Coronary artery (tissue), 2 donors: ENCODE results near the gene PHIP.
"Not testable (repeated sequence)": the region's sequence is repeated elsewhere in the genome, so short reads cannot be mapped to it uniquely, and the experiment has no call there.

Experiments
- DNase-seq: peaks from one replicate; pipeline ENCODE4 v3.0.0-alpha.2; 2017; ENCODE audit warnings: low spot score
- H3K27ac ChIP-seq, 2 donors: fragments of 200-600 bp; sonication (generic); one replicate each; pipeline ENCODE4 v1.5.1; 2016 to 2019
- H3K4me3 ChIP-seq: fragments of 200-600 bp; sonication (generic); 2 replicates; pipeline ENCODE4 v1.5.1; 2016; ENCODE audit warnings: mild to moderate bottlenecking, moderate library complexity
- TF ChIP-seq, protein P1 (sequence below): fragments of 200-600 bp; sonication (generic); IDR thresholded peaks from one replicate; pipeline ENCODE4 v1.5.1; 2019; ENCODE audit warnings: antibody characterized with exemption

Gene PHIP

DNA sequence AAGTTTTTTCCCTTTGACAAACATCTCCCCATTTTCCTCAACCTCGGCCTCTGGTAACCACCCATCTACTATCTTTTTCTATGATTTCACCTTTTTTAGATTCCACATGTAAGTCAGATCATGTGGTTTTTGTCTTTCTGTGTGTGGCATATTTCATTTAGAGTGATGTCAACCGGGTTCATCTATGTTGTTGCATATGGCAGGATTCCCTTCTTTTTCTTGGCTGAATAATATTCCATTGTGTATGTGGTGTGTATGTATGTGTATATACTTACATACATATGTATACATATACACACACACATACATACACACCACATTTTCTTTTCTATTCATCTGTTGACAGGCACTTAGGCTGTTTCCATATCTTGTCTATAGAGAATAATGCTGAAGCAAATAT, 22.2 kb upstream of the PHIP start:
- TF ChIP-seq, protein P1, sequence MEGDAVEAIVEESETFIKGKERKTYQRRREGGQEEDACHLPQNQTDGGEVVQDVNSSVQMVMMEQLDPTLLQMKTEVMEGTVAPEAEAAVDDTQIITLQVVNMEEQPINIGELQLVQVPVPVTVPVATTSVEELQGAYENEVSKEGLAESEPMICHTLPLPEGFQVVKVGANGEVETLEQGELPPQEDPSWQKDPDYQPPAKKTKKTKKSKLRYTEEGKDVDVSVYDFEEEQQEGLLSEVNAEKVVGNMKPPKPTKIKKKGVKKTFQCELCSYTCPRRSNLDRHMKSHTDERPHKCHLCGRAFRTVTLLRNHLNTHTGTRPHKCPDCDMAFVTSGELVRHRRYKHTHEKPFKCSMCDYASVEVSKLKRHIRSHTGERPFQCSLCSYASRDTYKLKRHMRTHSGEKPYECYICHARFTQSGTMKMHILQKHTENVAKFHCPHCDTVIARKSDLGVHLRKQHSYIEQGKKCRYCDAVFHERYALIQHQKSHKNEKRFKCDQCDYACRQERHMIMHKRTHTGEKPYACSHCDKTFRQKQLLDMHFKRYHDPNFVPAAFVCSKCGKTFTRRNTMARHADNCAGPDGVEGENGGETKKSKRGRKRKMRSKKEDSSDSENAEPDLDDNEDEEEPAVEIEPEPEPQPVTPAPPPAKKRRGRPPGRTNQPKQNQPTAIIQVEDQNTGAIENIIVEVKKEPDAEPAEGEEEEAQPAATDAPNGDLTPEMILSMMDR = no peak
- DNase-seq = no peak
- H3K4me3 ChIP-seq = no peak overlapping the region
- H3K27ac ChIP-seq = no peak overlapping the region

DNA sequence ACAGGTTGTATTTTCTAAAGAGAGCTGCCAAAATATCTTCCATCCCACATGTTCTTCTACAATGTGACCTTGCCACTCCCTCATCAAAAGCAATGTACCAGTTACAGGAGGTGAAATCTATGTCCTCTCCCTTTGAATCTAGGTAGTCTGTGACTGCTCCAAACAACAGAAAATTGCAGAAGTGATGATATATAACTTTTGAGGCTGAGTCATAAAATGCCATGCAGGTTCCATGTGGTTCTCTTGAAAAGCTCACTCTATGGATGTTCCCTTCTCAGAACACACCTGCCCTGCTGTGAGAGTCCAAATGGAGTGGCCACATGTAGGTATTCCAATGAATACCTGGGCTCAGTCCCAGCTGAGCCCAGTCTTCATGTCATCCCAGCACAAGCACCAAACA, 16.9 kb upstream of the PHIP start:
- TF ChIP-seq, protein P1 = no peak
- DNase-seq = no peak
- H3K27ac ChIP-seq = no peak overlapping the region
- H3K4me3 ChIP-seq = no peak overlapping the region

DNA sequence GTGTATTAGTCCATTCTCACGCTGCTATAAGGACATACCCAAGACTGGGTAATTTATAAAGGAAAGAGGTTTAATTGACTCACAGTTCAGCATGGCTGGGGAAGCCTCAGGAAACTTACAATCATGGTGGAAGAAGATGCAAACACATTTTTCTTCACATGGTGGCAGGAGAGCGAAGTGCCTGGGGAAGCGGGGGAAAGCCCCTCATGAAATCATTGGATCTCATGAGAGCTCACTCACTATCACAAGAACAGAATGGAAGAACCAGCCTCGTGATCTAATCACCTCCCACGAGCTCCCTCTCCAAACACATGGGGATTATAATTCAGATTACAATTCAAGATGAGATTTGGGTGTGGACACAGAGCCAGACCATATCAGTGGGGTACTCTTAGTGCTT, 13.7 kb upstream of the PHIP start:
- not testable (repeated sequence) for H3K27ac ChIP-seq, DNase-seq

DNA sequence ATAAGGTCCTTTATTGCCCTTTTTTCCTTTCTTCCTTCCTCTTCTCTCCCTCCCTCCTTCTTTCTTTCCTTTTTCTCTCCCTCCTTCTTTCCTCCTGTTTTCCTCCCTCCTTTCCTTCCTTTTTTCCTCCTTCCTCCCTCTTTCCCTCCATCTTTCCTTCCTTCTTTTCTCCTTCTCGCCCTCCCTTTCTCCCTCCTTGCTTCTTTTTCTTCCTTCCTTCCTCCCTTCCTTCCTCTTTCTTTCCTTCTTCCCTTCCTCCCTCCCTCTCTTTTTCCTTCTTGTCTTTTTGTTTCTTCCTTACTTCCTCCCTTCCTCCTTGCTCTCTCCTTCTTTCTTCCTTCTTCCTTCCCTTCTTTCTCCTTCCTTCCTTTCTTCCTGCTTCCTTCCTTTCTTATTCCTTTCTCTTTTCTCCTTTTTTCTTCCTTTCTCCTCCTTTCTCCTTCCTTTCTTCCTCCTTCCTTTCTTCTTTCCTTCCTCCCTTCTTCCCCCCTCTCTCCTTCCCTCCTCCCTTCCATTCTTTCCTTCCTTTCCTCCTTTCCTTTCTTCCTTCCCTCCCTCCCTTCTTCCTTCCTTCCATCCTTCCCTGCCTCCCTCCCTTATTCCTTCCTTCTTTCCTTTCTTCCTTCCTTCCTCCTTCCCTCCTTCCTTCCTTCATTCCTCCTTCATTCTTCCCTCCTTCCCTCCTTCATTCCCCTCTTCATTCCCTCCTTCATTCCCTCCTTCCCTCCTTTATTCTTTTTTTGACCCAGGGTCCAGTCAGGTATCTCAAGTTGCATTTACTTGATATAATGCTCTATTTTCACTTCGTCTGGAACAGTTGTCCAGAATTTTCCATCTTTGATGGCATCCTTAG, 11.7 kb upstream of the PHIP start:
- Histone ChIP-seq H3K27ac (no peak overlapping the region), H3K4me3 (no peak overlapping the region)
- DNase-seq = no peak
- TF ChIP-seq, protein P1 = no peak

More for the DNA sequence above, 13.7 kb upstream of the PHIP start:
- not testable (repeated sequence) for H3K4me3 ChIP-seq

DNA sequence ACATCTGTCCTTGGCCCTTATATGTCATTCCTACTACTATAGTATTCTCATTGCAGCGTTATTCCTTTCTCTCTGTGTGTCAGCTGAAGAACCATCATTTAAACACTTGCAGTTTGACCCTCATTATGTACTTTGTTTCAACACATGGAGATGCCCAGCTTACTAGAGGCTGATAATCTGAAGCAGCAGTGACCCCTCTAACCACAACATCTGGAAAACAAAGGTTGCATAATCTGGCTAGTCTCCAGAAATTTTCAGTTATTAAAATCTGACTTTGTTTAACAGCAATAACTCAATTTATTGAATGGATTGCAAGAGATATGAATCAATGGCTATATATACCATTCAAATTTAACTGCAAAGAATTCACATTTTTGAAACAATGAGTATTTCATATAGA, 6.6 kb upstream of the PHIP start:
- Histone ChIP-seq H3K4me3 (no peak overlapping the region), H3K27ac (no peak overlapping the region)
- no peak for DNase-seq
- TF ChIP-seq, protein P1 = no peak

DNA sequence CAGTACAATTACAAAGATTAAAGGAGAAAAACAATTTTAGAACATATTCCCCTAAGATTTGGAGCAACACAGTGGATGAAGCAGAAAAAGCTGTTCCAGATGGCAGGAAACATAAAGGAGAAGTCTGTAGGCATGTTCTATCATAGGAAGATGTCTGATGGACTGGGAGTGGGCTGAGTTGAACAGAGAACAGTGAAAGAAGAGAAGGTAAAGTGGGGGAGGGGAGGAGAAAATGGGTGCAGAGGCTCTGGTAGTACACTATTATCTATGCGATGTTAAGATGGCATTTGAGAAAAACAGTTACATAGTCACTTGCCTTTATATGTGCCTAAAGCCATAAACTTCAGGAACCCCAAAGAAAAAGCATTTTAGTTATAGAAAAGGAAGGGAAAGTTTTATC, 4.2 kb upstream of the PHIP start:
- no peak for DNase-seq
- no peak overlapping the region for H3K27ac ChIP-seq
- TF ChIP-seq, protein P1 = no peak
- H3K4me3 ChIP-seq = no peak overlapping the region

DNA sequence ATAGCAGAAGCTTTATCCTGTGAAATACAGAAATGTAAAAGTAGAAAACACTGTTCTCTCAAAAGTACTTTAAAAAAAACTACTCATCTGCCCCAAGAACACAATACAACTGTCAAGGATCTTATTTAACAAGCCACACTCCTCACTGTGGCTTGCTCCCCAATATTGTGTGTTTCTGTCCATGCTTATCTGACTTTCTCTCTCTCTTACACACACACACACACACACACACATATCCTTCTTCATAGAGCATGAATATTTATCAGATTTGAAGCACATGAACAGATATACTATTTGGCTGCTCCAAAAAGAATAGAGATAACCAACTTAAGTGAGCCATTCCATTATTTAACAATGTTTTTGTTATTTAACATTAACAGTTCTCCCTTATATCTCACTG, 3.6 kb upstream of the PHIP start:
- Histone ChIP-seq H3K4me3 (no peak overlapping the region), H3K27ac (no peak overlapping the region)
- no peak for DNase-seq
- TF ChIP-seq, protein P1 = no peak
